OCI-LY3 (cell line): ENCODE data around the gene GCLM.

Source experiments
- CTCF ChIP-seq: fragments of 200-600, 300-600 bp; sonication (generic); IDR thresholded peaks from 2 replicates; pipeline ENCODE4 v1.5.1; 2014; ENCODE audit warnings: antibody characterized with exemption, low read length, low read depth
- EZH2phosphoT487 ChIP-seq: fragments of 200-600 bp; shearing (Covaris generic); IDR thresholded peaks from 2 replicates; pipeline ENCODE4 v1.6.1; 2018; ENCODE audit warnings: antibody characterized with exemption, mixed run types, low read depth

- TF ChIP-seq CTCF (no peak), EZH2phosphoT487 (no peak)
Measured at GRCh38 chr1:93955765-93956164, 46.5 kb upstream of the GCLM start.
